Sigmoid colon (tissue), 4 donors: Measurements from ENCODE around the gene BTF3.

Experiments
- CTCF ChIP-seq, 4 experiments: fragments of 450-650 bp in 3 of 4; fragments of 200-600 bp in 1 of 4; IDR thresholded peaks; one replicate each; pipeline ENCODE4 v1.5.1; 2016 to 2019; ENCODE audit warnings: antibody characterized with exemption in 4 of 4, mild to moderate bottlenecking in 3 of 4, moderate library complexity in 2 of 4
- EP300 ChIP-seq, 4 donors: sonication (generic); formaldehyde crosslinking; IDR thresholded peaks; one replicate each; pipeline ENCODE4 v1.6.1; 2017; ENCODE audit warnings: antibody characterized with exemption in 4 of 4
- POLR2A ChIP-seq, 2 donors: fragments of 450-650 bp; IDR thresholded peaks; one replicate each; pipeline ENCODE4 v1.6.1; 2016; ENCODE audit warnings: antibody characterized with exemption in 2 of 2, mild to moderate bottlenecking in 2 of 2, moderate library complexity in 2 of 2
- POLR2AphosphoS5 ChIP-seq, 4 donors: sonication (generic); formaldehyde crosslinking; IDR thresholded peaks; one replicate each; pipeline ENCODE4 v1.6.1; 2017; ENCODE audit warnings: antibody characterized with exemption in 4 of 4

GRCh38 chr5:73532195-73532594 is 34.0 kb downstream of the BTF3 start:
- no peak for TF ChIP-seq POLR2AphosphoS5 (IDR thresholded peaks at IDR 0.05)
- TF ChIP-seq POLR2A (IDR thresholded peaks at IDR 0.05) = no peak
- TF ChIP-seq CTCF (IDR thresholded peaks at IDR 0.05) = no peak
- TF ChIP-seq EP300 (IDR thresholded peaks at IDR 0.05) = no peak
